Fibroblast of mammary gland (primary cell): Measurements from ENCODE around the gene SP2.

ENCODE experiments used
- DNase-seq: peaks from one replicate; pipeline ENCODE4 v3.0.0-alpha.2; 2010; ENCODE audit warnings: low read depth
- H3K4me3 ChIP-seq: 2 replicates; pipeline ENCODE4 v1.5.1; 2011; ENCODE audit warnings: low read depth, mild to moderate bottlenecking, low read length, moderate library complexity; ENCODE audit not compliant: control insufficient read depth
- CTCF ChIP-seq: conservative IDR thresholded peaks from 2 replicates; pipeline ENCODE4 v1.5.1; 2011; ENCODE audit warnings: low read depth, low read length, inconsistent platforms; ENCODE audit not compliant: control insufficient read depth, insufficient read depth

The SP2 gene

DNA sequence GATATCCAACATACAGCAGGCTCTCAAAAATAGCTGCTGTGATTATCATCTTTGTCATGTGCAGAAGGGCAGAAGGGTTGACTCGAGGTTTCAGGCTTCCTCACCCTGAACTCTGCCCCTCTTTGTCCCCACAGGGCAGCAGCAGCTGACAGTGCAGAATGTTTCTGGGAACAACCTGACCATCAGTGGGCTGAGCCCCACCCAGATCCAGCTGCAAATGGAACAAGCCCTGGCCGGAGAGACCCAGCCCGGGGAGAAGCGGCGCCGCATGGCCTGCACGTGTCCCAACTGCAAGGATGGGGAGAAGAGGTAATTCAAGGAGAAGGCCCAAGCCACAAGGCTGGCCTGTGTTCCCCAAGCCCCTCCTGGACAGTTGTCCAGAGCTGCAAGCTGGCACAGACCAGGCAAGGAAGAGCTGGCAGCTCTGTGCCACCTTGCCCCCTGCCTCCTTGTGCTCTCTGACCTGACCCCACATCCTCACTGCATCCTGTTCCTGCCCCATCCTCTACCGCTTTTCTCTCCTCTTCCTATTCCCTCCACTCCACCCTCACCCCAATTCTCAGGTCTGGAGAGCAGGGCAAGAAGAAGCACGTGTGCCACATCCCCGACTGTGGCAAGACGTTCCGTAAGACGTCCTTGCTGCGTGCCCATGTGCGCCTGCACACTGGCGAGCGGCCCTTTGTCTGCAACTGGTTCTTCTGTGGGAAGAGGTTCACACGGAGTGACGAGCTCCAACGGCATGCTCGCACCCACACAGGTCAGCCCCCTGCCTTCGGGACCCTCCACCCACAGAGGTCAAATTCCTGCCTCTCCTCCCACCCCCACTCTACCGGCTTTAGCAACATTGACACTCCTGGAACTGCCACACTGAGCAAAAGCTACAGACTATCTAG is 29.0 kb downstream of the SP2 start:
- H3K4me3 ChIP-seq = no peak overlapping the region
- no peak for TF ChIP-seq CTCF
- DNase-seq = peak; percentile 41

DNA sequence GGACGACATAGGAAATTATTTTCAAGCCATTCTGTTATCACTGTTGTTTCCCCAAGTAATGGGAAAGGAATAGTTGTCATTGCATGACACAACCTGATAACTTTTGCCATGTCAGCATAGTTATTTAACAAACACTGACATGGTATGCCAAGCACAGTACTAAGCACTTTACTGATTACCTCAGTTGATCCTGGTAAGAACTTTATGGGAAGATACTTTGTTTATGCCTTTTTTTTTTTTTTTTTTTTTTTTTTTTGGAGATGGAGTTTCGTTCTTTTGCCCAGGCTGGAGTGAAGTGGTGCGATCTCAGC is 29.6 kb downstream of the SP2 start:
- DNase-seq = no peak
- TF ChIP-seq CTCF = no peak
- H3K4me3 ChIP-seq = no peak overlapping the region

GRCh38 chr17:47927821-47928400 is 31.9 kb downstream of the SP2 start:
- no peak for DNase-seq
- no peak for TF ChIP-seq CTCF
- no peak overlapping the region for H3K4me3 ChIP-seq

DNA sequence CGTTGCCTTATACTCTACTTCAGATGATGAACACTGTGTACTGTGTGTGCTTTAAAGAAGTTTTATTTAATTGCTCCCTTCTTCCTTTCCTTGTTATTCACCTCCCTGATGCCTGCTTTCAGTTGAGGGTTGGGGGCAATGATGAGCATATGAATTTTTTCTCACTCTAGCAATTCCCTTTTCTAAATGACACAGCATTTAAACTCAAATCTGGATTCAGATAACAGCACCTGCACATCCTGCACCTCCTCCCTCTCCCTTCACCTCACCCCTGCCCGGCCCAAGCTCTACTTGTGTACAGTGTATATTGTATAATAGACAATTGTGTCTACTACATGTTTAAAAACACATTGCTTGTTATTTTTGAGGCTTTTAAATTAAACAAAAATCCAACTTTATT is 32.4 kb downstream of the SP2 start:
- no peak for TF ChIP-seq CTCF
- DNase-seq = no peak
- no peak overlapping the region for H3K4me3 ChIP-seq

- TF ChIP-seq CTCF = no peak
- no peak overlapping the region for H3K4me3 ChIP-seq
- no peak for DNase-seq
These were observed 33.4 kb downstream of the SP2 start for GRCh38 chr17:47929218-47930000.

- no peak overlapping the region for H3K4me3 ChIP-seq
- DNase-seq = no peak
- no peak for TF ChIP-seq CTCF
These were observed 35.8 kb downstream of the SP2 start for GRCh38 chr17:47931848-47932247.
